Body of pancreas (tissue), 4 donors: Measurements from ENCODE around the gene TRAPPC2. TPM values are rescaled to one million over a fixed set of nuclear protein-coding genes. Genes with fewer than 3 reads are reported as not detected.
"Not testable (repeated sequence)": the region's sequence is repeated elsewhere in the genome, so short reads cannot be mapped to it uniquely, and the experiment has no call there.

Source experiments
- ATAC-seq: fragments of 150-250 bp; one replicate; pipeline ENCODE4 v1.9.1; 2016
- DNase-seq, 4 donors: peaks; one replicate each; pipeline ENCODE4 v3.0.0-alpha.2; 2019
- H3K27ac ChIP-seq, 4 donors: fragments of 200-600 bp; sonication (generic); 1 replicate in 3 of 4; 2 replicates in 1 of 4; pipeline versions ENCODE4 v1.5.1 to v1.6.1; 2016 to 2019; ENCODE audit warnings: mild to moderate bottlenecking in 1 of 4, mixed read lengths in 1 of 4, moderate library complexity in 1 of 4
- H3K27me3 ChIP-seq, 2 donors: fragments of 200-600 bp; sonication (generic); one replicate each; pipeline ENCODE4 v1.6.0; 2016; ENCODE audit warnings: mild to moderate bottlenecking in 1 of 2
- H3K36me3 ChIP-seq, 2 donors: fragments of 200-600 bp; sonication (generic); replicated peaks in 1 of 2; 2 replicates each; pipeline ENCODE4 v1.5.1; 2016; ENCODE audit warnings: low read depth in 2 of 2; ENCODE audit not compliant: insufficient read depth in 1 of 2
- H3K4me1 ChIP-seq: fragments of 200-600 bp; sonication (generic); one replicate; pipeline ENCODE4 v1.6.0; 2016
- H3K4me3 ChIP-seq, 2 donors: fragments of 200-600 bp; sonication (generic); 1 replicate in 1 of 2; 2 replicates in 1 of 2; pipeline ENCODE4 v1.5.1; 2016 to 2019
- H3K9me3 ChIP-seq, 3 donors: fragments of 200-600 bp; sonication (generic); 1 replicate in 2 of 3; 2 replicates in 1 of 3; pipeline ENCODE4 v1.5.1; 2016
- POLR2A ChIP-seq, 3 donors: fragments of 450-650 bp; IDR thresholded peaks; one replicate each; pipeline ENCODE4 v1.6.1; 2016; ENCODE audit warnings: antibody characterized with exemption in 3 of 3, mild to moderate bottlenecking in 2 of 3
- WGBS, 2 donors: methylation state at CpG; one replicate each; pipeline ENCODE4 v1.1.5; 2017; 5-methylcytosine and 5-hydroxymethylcytosine counted together
- intact Hi-C: fragments of 100-400 bp; cut with DNase I; formaldehyde crosslinking; loops from one replicate; pipeline ENCODE4 v1.15.1; 2023
- total RNA-seq, 2 donors: library from RNA; depleted of rRNA; stranded (reverse); fragments of >200 nt; gene quantifications; one replicate each; pipeline ENCODE4 v1.1.0, GENCODE V29; 2016
- TF ChIP-seq, protein P1 (sequence below), 7 experiments: fragments of 450-650 bp in 4 of 7; fragments of 200-600 bp in 3 of 7; sonication (generic) in 3 of 7; IDR thresholded peaks; one replicate each; pipeline ENCODE4 v1.5.1; 2016 to 2019; ENCODE audit warnings: antibody characterized with exemption in 7 of 7

The TRAPPC2 gene
- total RNA-seq, 2 donors from 2014 or later: 14.5 to 28.5 TPM

DNA sequence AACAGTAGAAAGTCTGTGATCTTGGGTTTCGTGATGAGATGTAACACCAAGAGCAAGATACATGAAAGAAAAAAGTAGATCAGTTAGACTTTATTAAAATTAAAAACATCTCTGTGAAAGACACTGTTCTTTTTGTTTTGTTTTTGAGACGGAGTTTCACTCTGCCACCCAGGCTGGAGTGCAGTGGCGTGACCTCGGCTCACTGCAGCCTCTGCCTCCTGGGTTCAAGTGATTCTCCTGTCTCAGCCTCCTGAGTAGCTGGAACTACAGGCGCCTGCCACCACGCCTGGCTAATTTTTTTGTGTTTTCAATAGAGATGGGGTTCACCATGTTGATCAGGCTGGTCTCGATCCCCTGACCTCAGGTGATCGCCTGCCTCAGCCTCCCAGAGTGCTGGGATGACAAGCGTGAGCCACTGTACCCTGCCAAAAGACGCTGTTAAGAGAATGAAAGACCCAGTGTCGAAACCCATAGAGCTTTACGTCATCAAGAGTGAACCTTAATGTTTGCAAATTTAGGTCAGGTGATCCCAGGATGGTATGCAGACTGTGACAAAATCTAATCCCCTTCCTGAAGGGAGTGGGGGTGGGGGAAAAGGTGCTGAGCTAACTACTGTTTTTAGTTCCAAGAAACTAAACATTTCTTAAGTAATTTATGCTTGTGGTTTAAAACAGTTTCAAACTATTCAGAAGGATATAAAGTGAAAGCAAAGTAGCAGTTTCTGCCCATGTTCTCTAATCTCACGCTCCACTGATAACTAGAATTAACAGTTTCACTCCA, 8.2 kb upstream of the TRAPPC2 start:
- ATAC-seq: peak; percentile 74
- 58 to 73% methylated on average over 8 to 13 of the region's 13 CpGs for WGBS, 2 donors
- intact Hi-C loops: no loop called here
- no peaks in the 10 kb centered on the region for H3K9me3 ChIP-seq
- peak in 1 of 4 donors; percentile 20 for DNase-seq
- no peaks in the 10 kb centered on the region for H3K36me3 ChIP-seq
- no peak overlapping the region for H3K4me3 ChIP-seq
- no peak for TF ChIP-seq POLR2A (IDR thresholded peaks at IDR 0.05)
- TF ChIP-seq, protein P1, sequence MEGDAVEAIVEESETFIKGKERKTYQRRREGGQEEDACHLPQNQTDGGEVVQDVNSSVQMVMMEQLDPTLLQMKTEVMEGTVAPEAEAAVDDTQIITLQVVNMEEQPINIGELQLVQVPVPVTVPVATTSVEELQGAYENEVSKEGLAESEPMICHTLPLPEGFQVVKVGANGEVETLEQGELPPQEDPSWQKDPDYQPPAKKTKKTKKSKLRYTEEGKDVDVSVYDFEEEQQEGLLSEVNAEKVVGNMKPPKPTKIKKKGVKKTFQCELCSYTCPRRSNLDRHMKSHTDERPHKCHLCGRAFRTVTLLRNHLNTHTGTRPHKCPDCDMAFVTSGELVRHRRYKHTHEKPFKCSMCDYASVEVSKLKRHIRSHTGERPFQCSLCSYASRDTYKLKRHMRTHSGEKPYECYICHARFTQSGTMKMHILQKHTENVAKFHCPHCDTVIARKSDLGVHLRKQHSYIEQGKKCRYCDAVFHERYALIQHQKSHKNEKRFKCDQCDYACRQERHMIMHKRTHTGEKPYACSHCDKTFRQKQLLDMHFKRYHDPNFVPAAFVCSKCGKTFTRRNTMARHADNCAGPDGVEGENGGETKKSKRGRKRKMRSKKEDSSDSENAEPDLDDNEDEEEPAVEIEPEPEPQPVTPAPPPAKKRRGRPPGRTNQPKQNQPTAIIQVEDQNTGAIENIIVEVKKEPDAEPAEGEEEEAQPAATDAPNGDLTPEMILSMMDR (IDR thresholded peaks at IDR 0.05): no peak
- no peaks in the 10 kb centered on the region for H3K27me3 ChIP-seq
- peaks cover 3% of the 10 kb centered on the region for H3K4me1 ChIP-seq
- peak overlapping the region in 3 of 4 donors; percentile 17 to 53 (median 51) for H3K27ac ChIP-seq

DNA sequence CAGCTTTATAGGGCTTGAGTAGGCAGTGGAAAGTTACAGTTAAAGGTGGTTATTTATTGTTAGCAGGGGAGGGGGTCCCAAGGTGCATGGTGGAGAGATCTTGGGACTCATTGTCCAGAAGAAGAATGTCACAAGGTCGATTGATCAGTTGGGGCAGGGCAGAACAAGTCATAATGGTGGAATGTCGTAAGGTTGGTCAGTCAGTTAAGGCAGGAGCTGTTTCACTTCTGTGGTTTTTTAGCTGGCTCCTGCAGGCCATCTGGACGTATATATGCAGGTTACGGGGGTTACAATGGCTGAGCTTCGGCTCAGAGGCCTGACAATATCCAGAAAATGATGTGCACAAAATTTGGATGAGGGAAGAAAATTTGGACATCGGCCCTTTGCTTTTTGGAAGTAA, 7.3 kb upstream of the TRAPPC2 start:
- no peaks in the 10 kb centered on the region for H3K36me3 ChIP-seq
- peaks cover 3% of the 10 kb centered on the region for H3K4me1 ChIP-seq
- 60 to 79% methylated on average over 6 of the region's 6 CpGs for WGBS, 2 donors
- no peak overlapping the region for H3K4me3 ChIP-seq
- no peaks in the 10 kb centered on the region for H3K9me3 ChIP-seq
- ATAC-seq (no peak), DNase-seq (no peak)
- TF ChIP-seq, protein P1 (IDR thresholded peaks at IDR 0.05): no peak
- no peak for TF ChIP-seq POLR2A (IDR thresholded peaks at IDR 0.05)
- no peaks in the 10 kb centered on the region for H3K27me3 ChIP-seq
- intact Hi-C loops: no loop called here
- H3K27ac ChIP-seq: no peak overlapping the region

GRCh38 chrX:13733506-13733905, 914 bp downstream of the TRAPPC2 start:
- peak overlapping the region in 3 of 4 donors; percentile 89 to 97 (median 95) for H3K27ac ChIP-seq

DNA sequence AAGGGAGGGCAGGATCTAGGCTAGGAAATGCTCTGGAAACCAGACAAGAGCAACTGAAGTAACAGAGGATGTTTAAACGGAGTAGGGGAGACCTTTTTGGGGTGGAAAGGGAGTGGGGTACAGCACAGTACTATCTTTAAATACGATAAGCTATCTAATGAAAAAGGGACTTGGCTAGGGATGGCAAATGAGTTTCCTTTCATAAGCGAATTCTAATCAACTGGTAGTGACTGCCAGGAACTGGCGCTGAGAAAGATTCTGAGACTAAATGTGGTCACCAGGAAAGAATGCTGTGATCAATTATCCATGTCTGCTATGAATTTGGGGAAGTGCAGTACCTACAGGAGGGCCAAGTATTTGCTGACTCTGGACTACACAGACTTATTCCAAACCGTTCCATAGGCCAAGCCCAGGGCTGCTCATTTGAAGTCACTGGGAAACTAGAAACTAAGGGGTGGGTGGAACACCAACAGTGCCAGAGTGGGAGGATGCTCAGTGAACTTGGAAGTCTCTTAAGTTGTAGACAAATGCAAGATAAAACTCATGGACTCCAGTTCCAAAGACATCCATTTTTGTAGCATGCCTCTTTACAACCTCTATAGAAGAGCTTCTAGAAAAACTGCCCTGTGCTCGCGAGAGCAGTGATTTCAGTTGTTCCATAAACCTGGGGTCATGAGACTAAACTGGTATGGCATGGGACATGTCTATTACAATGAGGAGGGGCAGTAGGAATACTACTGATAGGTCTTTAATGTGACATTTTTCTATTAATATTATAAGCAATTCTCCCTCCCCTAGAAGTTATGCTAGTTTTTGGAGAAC, 2.0 kb downstream of the TRAPPC2 start:
- ATAC-seq (peak; percentile 23), DNase-seq (peak in 2 of 4 donors; percentile 21 to 23)
- Histone ChIP-seq H3K9me3 (no peaks in the 10 kb centered on the region), H3K36me3 (no peaks in the 10 kb centered on the region), H3K4me1 (peaks cover 33% of the 10 kb centered on the region), H3K4me3 (no peak overlapping the region), H3K27me3 (no peaks in the 10 kb centered on the region), H3K27ac (peak overlapping the region; percentile 3 to 97 (median 84))
- peak in 2 of 3 donors; percentile 13 to 30 for TF ChIP-seq POLR2A (IDR thresholded peaks at IDR 0.05)
- TF ChIP-seq, protein P1 (IDR thresholded peaks at IDR 0.05): no peak
- intact Hi-C loops: no loop called here
- 21 to 45% methylated on average over 7 of the region's 7 CpGs for whole genome bisulfite sequencing, 2 donors

More at GRCh38 chrX:13733506-13733905, 914 bp downstream of the TRAPPC2 start:
- Histone ChIP-seq H3K4me3 (peak overlapping the region in 1 of 2 donors; percentile 43), H3K9me3 (no peaks in the 10 kb centered on the region), H3K4me1 (peaks cover 33% of the 10 kb centered on the region), H3K27me3 (no peaks in the 10 kb centered on the region), H3K36me3 (no peaks in the 10 kb centered on the region)
- TF ChIP-seq POLR2A (IDR thresholded peaks at IDR 0.05): no peak
- TF ChIP-seq, protein P1 (IDR thresholded peaks at IDR 0.05): no peak
- DNase-seq (no peak), ATAC-seq (no peak)
- 16 to 20% methylated on average over 4 of the region's 4 CpGs for WGBS, 2 donors
- intact Hi-C loops: no loop called here

GRCh38 chrX:13730523-13730922, 3.9 kb downstream of the TRAPPC2 start:
- intact Hi-C loops, H3K9me3 ChIP-seq, H3K27me3 ChIP-seq, H3K36me3 ChIP-seq, H3K4me3 ChIP-seq, DNase-seq, ATAC-seq: not testable (repeated sequence)
- H3K4me1 ChIP-seq: peaks cover 25% of the 10 kb centered on the region
- peak overlapping the region in 3 of 4 donors; percentile 72 to 97 (median 95) for H3K27ac ChIP-seq
- WGBS, 2 donors: 93 to 100% methylated on average over 1 of the region's 1 CpG

- 90 to 91% methylated on average over 2 of the region's 2 CpGs for WGBS, 2 donors
- ATAC-seq, H3K4me3 ChIP-seq, H3K36me3 ChIP-seq, H3K27me3 ChIP-seq, intact Hi-C loops, H3K27ac ChIP-seq, H3K9me3 ChIP-seq, DNase-seq: not testable (repeated sequence)
- peaks cover 17% of the 10 kb centered on the region for H3K4me1 ChIP-seq
Measured at GRCh38 chrX:13726583-13726982, 7.8 kb downstream of the TRAPPC2 start.

DNA sequence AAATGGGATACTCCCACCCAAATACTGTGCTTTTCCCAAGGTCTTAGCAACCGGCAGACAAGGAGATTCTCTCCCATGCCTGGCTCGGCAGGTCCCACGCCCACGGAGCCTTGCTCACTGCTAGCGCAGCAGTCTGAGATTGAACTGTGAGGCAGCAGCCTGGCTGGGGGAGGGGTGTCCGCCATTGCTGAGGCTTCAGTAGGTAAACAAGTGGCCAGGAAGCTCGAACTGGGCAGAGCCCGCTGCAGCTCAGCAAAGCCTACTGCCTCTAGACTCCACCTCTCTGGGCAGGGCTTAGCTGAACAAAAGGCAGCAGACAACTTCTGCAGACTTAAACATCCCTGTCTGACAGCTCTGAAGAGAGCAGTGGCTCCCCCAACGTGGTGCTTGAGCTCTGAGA, 9.5 kb downstream of the TRAPPC2 start:
- 73% methylated on average over 8 of the region's 9 CpGs; no CpG with 5 or more reads in 1 of the 2 donors for WGBS, 2 donors
- H3K9me3 ChIP-seq, H3K27me3 ChIP-seq, ATAC-seq, H3K27ac ChIP-seq, intact Hi-C loops, H3K36me3 ChIP-seq, H3K4me3 ChIP-seq: not testable (repeated sequence)
- peaks cover 19% of the 10 kb centered on the region for H3K4me1 ChIP-seq
- DNase-seq: peak in 2 of 4 donors; percentile 8 to 31
